NCI-H1417 treated with DMSO at 0.1 percent for 48 hours (cell line): ENCODE data around the gene CAPZB.

Experiments
- DNase-seq: peaks from one replicate; lab custom pipeline; 2025; lab: John Stamatoyannopoulos, UW

CAPZB gene

DNA sequence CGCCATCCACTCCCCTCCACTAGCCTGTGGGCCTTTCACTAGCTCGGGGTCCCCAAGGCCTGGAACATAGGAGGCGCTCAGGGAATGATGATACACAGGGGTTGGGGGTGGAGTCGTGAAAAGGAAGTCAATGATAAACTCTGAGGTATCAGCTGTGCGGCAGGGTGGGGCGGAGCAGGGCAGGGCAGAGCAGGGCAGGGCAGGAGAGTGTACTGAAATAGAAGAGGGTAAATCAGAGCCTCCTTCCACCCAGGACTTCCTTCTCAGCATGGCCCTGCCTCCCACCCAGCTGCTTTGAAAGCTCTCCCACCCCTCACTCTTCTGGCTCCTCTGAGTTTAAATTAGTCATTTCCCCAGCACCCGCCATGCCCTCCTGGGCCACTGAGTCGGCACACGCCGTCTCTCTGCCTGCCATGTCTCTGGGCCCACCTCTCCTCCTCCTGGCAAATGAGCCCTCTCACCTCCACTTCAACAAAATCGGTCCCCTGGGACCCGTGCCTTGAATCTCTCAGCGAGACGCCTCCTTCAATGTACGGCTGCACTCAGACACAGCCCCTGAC lies 16.9 kb downstream of the CAPZB start:
- no peak for DNase-seq

DNA sequence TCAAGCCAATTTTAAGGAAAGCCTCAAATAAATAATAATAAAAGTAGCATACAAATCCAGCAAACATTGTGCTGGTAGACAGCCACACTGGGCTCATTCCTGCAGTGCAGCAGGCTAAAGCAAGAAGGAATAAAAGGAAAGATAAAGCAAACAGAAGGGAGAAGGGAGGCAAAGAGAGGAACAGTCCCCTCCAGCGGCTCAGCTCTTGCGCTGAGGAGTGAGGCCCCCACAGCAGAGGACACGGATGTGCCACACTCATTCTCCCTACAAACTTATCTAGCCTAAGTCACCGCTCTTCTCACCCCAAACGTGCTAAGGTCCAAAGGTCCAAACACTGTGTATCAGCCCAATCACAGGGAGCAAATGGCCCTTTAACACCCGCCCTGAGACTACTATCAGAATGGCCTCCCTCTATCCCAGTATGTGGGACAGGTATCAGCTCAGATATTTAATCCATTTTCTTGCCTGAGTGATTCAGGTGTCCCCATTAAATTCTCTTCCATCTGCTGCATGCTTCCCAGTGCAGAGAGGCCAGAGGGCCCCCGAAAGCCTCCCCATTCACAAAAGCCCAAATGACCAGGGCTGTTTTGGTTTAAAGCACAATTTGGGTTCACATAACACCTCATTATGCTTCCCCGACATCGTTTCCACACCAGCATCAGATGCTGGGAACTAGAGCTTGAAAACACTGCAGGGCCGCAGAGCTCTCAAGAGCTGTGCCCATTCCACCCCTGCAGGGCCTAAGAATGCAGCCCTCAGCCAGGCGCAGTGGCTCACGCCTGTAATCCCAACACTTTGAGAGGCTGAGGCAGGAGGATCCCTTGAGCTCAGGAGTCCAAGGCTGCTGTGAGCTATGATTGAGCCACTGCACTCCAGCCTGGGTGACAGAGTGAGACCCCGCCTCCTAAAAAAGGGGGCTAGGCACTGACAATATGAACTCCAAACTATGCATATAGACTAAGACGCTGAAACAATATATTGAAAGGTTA lies 17.8 kb downstream of the CAPZB start:
- no peak for DNase-seq

DNA sequence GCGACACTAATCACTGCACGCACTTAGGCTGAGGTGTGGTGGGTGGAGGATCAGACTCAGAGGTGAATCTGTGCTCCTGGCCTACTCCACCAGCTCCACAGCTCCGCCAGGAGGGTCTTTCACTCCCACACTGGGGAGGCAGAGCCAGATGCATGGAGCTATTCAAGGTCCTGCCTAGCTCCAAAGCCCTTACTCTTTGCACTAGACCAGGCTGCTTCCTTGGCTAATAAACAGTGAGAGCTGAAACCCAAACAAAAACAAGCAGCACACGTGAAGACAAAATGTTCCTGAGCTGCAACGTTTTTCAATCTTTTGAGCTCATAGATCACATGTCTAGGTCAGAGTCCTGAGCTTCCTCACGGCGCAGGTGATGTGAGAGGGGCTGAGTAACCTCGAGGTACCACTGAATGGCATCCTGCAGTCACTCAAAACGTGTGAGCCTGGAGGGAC lies 19.2 kb downstream of the CAPZB start:
- no peak for DNase-seq

DNA sequence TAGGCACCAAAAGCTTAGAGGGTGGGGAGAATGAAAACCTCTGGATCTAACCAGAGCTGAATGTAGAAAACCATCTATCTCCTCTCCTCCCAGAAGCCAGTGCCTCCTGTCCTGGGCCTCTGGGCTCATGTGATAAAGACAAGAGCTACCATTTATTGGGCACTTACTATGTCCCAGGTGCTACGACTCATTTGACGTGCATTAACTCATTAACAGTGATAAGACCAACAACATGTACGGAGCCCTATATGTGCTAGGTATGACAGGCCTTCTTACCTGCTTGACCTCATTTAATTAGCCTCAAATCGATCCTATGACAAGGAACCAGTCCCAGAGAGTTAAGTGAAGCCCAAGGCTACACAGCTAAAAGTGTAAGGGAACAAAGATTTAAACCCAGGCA lies 19.7 kb downstream of the CAPZB start:
- no peak for DNase-seq

DNA sequence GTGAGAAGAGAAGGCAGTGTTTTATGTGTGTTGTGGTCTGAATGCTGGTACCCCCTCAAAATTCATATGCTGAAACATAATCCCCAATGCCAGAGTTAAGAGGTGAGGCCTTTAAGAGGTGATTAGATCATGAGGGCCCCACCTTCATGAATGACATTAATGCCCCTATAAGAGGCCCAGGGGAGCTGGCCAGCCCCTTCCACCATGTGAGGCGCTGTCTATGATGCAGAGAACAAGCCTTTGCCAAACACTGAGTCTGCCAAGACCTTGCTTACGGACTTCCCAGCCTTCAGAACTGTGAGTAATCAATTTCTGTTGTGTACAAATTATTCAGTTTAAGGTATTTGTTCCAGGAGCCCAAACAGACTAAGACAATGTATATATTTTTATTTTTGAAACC lies 20.2 kb downstream of the CAPZB start:
- DNase-seq: no peak

DNA sequence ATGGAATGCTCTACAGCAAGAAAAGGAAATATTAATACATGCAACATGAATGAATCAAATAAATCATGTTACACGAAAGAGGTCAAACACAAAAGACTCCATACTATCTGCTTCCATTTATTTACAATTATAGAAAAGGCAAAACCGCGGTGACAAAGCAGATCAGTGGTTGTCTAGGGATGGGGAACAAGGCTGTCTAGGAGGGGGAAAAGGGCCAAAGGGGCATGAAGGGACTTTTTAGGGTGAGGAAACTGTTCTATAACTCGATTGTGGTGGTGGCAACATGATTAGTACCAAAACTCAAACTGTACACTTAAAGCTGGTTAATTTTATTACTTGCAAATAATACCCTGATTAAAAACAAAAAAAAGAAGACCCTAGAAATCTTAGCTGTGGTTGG lies 20.6 kb downstream of the CAPZB start:
- DNase-seq: no peak

DNA sequence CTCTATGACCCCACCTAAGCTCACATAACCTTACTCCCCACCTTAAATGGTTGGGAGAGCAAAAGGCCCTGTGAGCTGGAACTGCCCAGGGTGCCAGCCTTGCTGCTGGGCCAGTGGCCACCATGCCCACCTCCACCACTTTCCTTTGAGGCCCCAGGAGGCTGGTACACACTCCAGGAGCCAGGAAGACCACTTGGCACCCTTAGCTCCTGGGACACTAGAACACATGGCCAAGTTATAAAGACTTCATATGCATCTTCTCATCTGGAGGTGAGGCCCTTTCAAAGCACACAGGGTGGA lies 21.9 kb downstream of the CAPZB start:
- no peak for DNase-seq

DNA sequence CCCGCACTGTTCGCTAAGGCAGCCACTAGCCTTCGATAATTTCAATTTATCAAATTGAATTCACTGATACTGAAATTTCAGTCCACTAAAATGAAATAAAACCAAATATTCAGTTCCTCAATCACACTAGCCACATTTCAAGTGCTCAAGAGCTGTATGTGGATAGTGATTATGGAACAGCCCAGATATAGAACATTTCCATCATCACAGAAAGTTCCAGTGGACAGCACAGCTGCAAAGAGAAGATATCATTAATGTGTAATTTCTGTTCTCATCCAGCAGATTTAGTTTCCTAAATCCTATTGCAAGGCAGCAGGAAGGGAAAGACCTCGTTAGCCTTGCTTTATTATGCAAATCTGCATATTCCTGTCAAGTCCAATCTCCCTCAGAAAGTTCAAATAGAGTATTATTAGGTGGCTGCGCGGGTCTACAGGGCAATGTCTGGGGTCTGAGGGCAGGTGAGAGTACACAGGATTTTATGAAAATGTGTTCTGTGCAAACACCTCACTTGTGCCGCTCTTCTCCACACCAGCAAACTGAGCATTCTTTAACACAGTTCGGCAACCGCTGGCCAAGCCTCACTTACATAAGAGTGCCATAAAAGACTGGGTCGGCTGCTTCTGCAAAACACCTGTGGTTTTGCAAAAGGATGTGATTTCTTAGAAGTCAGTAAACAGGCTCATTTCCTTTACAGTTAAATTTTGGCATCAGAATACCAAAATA lies 22.4 kb downstream of the CAPZB start:
- DNase-seq: no peak

DNA sequence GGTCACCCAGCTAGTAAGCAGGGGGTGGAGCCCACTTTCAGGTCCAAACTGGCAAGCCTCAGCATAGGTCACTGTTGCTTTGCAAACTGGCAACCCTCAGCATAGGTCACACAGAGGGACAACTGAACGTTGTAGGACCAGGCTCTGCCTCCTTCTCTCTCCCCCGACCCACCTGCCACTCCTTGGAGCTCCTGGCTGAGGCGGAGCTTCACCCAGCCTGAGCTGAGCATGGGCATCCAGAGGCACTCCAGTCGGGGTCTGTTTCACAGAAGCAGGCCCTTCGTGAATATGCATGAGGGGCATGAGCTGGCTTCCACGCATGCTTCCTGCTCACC lies 24.2 kb downstream of the CAPZB start:
- DNase-seq: no peak

DNA sequence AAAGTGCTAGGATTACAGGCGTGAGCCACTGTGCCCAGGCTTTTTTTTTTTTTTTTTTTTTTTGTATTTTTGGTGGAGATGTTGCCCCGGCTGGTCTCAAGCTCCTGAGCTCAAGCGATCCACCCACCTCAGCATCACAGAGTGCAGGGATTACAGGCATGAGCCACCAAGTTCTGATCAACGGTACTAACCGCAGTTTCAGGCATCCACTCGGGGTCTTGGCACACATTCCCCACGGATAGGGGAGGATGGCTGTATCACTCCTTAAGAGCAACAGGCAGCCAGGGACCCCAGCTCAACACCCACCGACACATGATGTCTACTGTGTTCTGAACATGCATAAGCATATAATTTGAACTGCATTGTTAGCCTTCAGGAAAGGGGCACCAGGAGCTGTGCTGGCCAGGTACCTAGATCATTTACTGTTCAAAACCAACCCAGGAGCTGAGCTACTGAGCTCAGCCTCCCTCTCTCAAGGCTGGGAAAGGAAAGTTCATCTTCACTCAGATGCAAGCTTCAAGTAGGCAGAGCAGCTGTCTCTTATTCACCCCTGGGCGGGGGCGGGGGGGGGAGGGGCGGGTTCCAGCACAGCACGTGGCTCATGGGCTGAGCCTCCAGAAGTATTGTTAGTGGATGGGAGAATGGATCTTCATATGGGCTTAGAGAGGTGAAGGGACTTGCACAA lies 24.7 kb downstream of the CAPZB start:
- DNase-seq: no peak

DNA sequence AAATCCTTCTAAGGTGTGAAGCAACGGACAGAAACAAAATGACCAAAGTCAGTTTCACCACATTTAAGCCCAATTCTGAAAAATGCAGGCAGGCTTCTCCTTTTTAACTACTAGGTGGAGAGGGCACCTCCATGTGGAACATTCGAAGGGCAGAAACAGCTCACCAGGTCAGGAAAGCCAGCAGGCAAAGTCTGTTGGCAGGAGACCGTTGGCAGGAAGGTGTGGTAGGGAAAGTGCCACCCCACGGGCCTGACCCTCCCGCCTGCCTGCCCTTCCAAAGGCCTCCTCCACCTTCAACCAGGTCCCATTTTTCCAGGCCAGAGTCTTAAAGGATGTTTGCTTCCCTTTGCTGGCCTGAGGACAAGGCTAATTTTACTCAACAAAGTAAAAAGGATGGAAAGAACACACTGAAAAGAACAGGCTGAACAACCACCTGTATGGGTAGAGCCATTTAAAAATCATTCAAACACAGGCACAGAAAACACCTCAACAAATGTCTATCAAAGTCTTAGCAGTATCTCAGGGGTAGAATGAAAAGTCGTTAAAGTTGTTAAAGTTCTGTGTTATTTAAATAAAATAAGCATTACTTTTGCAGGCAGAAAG lies 26.4 kb downstream of the CAPZB start:
- no peak for DNase-seq

DNA sequence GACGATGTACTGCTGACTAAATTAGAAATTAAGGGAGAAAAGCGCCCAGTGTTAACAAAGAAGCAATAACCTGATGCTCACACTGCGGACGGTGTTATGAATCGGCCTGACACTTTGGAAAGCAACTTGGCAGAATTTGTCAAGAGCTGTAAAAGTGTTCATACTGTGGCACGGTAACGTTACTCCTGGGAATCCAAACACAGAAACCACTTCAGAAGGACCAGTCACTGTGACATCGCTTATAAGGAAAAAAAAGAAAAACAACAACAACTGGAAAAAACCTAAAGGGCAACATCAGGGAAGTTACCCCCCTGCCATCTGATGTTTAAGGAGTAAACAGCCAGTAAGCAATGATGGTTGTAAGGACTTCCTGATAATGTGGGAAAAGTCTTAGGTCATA lies 27.7 kb downstream of the CAPZB start:
- no peak for DNase-seq

DNA sequence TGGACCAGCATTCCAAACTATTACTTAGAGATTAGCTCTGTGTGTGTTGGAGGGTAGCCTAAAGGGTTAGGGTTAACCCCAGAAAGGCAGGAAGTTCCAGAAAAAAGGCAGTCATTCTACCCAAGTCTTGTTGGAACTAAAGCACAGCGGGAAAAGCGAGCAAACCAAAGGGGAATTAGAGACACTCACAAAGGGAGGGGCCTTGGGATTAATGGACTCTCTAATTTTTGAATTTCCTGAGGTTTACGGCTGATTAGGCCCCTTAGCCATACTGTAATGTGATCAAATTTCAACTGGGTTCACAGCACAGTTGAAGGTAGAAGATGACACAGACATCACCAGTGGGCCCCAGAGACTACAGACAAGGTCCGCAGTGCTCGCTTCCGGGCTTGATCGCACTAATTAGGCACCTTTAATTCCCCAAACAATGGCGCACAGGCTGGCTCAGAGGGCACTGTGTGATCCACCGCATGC lies 28.3 kb downstream of the CAPZB start:
- no peak for DNase-seq

DNA sequence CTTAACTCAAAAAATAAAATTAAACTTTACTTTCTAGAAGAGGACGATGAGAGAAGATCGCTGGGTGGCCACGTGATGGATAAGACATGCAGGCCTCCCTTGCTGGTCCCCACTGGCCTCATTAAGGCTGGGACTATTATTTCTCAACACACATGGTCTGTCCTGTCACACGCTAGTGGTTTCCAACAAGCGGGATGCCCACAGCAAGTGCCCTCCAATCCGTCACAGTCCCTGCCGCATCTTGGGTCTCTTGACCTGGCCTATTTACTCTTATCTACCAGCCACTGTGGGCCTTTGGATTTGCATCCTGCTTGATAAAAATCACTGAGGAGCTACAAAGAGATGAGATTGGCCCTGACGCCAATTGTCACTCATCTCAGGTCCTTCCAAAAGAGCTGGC lies 30.0 kb downstream of the CAPZB start:
- DNase-seq: no peak

DNA sequence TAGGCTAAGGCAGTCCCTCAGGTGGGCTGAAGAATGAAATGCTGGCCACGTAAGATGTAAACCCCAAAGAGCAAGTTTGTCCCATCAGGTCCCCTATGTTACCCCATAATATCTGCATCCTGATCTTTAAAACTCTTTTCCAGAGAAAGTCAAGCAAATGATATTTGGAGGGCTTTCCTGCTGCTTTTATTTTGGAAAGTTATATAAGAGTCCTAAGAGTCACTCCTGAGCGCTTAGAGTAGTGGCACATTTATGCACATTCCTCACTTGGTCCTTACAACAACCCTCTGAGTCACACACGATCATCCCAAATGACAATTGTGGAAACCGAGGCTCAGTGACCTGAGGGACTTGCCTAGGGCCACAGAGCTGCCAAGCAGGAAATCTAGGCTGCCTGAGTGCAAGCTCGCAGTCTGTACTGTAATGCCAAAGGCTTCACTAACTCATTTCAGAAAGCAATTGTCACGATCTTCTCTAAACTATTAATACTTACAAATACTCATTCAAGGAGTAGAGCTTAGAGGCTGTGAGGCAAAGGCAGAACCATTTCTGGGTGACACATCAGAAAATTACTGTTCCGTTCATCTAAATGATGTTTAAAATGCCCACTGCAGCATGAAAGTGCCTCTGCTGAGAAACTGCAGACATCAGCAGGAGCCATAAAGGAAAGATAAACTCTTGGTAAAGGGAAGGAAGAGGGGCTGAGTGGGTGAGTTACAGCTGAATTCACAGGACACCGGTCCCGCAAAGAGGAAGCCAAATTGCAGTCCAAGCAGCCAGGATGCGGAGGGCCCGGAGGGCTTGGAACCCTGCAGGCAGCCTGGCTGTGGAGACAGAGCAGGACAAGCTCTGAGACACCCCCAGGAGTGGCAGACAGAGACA lies 30.8 kb downstream of the CAPZB start:
- no peak for DNase-seq

DNA sequence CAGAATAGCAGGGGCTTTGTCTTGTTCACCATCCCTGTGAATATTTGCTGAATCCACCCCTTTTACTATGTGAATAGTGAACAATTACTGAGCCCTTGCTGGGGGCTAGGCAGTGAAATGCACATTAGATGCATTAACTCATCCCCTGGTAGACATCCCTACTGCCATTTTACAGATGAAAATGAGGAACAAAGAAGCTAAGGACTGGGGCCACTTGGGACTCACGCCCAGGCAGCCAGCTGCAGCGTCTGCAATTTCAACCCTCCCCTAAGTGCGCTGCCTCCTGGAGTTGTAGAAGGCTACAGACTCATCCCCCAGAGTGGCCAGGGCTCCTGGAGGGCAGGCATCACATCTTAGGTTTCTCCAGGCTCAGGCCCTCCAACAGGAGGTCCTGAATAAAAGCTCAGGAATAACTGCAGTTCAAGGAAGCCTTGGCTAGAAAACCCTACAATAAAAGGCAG lies 31.6 kb downstream of the CAPZB start:
- no peak for DNase-seq

DNA sequence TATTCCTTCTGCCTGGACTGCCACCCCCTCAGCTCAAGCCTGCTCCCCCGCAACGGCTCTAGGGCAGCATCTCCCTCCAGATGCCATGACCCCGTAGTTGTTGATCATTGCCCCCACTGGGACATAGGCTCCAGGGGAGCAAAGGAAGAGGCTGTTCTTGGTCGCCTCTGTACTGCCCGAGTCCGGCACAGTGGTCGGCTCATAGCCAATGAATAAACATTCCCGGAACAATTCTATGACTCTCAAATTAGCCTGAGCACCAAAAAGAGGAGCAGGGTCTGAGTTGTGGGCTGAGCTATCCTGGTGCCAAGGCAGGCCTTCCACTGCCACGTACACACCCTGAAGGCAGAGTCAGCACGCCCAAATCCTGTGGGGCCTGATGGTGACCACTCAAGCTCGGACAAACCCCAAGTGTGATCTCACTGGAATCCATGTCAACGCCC lies 33.1 kb downstream of the CAPZB start:
- DNase-seq: no peak

DNA sequence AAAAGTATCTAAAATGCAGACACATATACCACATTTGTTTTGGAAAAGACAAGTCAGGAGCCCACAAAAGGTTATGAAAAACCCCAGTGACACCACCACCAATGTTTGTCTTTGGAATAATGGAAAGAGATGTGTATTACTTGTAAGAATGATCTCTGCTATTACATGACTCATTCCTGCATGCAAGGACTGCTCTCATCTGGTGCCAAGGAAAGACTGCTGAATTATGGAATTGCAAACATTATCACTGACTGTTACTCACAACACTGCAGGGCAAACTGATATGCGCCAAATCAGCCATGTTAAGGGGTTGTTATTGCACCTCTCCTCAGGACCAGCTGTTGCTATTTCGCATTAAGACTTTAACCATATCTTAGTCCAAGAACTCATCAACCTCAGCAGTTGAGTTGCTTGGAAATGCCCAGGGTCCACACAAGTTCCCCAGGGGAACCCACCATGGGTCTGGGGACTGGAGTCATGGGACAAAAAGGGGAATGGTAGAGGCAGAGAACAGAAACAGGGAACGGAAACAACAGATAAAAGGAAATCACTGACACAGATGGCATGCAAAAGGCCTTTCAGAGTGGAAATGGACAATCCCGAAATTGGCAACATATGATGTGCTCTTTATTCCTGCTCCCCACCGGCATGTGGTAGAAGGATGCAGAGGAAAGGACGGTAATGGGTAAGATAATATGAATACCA lies 34.4 kb downstream of the CAPZB start:
- no peak for DNase-seq

DNA sequence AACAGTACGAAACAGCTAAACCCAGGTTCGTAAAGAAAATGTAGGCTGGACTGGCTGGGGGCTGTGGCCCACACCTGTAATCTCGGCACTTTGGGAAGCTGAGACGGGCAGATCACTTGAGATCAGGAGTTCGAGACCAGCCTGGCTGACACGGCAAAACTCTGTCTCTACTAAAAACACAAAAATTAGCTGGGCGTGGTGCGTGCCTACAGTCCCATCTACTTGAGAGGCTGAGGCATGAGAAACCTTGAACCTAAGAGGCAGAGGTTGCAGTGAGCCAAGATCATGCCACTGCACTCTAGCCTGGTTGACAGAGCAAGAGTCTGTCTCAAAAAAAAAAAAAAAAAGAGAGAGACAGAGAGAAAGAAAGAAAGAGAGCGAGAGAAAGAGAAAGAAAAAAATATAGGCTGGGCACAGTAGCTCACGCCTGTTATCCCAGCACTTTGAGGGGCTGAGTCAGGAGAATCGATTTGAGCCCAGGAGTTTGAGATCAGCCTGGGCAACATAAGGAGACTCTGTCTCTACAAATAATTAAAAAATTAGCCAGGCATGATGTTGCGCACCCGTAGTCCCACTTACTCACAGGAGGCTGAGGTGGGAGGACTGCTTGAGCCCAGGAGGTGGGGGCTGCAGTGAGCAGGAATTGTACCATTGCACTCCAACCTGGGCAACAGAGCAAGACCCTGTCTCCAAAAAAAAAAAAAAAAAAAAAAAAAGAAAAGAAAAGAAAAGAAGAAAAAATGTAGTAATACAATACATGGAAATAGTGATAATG lies 35.7 kb downstream of the CAPZB start:
- no peak for DNase-seq
